Stomach (tissue), 9 donors: ENCODE results near the gene ACSL6. TPM values are rescaled to one million over a fixed set of nuclear protein-coding genes. Genes with fewer than 3 reads are reported as not detected.

ENCODE experiments used
- DNase-seq, 2 donors: peaks; one replicate each; pipeline versions ENCODE4 v3.0.0 to v3.0.0-alpha.2; 2013 to 2019
- H3K27ac ChIP-seq, 5 donors: fragments of 200-600 bp in 4 of 5; sonication (generic) in 4 of 5; one replicate each; pipeline ENCODE4 v1.5.1; 2013 to 2019; ENCODE audit warnings: mild to moderate bottlenecking in 1 of 5, moderate library complexity in 1 of 5
- H3K27me3 ChIP-seq, 3 donors: fragments of 200-600 bp; sonication (generic); one replicate each; pipeline ENCODE4 v1.5.1; 2017 to 2019; ENCODE audit warnings: mixed run types in 1 of 3
- H3K36me3 ChIP-seq, 4 donors: fragments of 200-600 bp; sonication (generic); 1 replicate in 3 of 4; 2 replicates in 1 of 4; pipeline ENCODE4 v1.5.1; 2016 to 2019
- H3K4me1 ChIP-seq, 4 donors: fragments of 200-600 bp; sonication (generic); one replicate each; pipeline ENCODE4 v1.5.1; 2016 to 2019
- H3K4me3 ChIP-seq, 4 donors: fragments of 200-600 bp; sonication (generic) in 3 of 4; one replicate each; pipeline ENCODE4 v1.5.1; 2016 to 2019; ENCODE audit warnings: mild to moderate bottlenecking in 1 of 4
- H3K9me3 ChIP-seq, 4 donors: fragments of 200-600 bp; sonication (generic); one replicate each; pipeline ENCODE4 v1.5.1; 2016 to 2019
- CTCF ChIP-seq, 7 experiments: fragments of 450-650 bp in 4 of 7; fragments of 200-600 bp in 3 of 7; sonication (generic) in 3 of 7; IDR thresholded peaks; one replicate each; pipeline ENCODE4 v1.5.1; 2016 to 2019; ENCODE audit warnings: antibody characterized with exemption in 7 of 7, control low read depth in 2 of 7, mild to moderate bottlenecking in 1 of 7
- EP300 ChIP-seq: sonication (generic); formaldehyde crosslinking; IDR thresholded peaks from one replicate; pipeline ENCODE4 v1.6.1; 2017; ENCODE audit warnings: antibody characterized with exemption
- POLR2A ChIP-seq, 4 donors: fragments of 450-650 bp; IDR thresholded peaks; one replicate each; pipeline ENCODE4 v1.6.1; 2016; ENCODE audit warnings: antibody characterized with exemption in 4 of 4, control low read depth in 2 of 4, mild to moderate bottlenecking in 1 of 4, moderate library complexity in 1 of 4
- POLR2AphosphoS5 ChIP-seq, 3 donors: sonication (generic); formaldehyde crosslinking; IDR thresholded peaks; one replicate each; pipeline ENCODE4 v1.6.1; 2016; ENCODE audit warnings: antibody characterized with exemption in 3 of 3
- WGBS, 5 donors: extraction: QIAGEN DNeasy Blood & Tissue Kit in 3 of 5; methylation state at CpG; one replicate each; pipeline versions ENCODE4 v1.1.5 to v1.1.7; 2013 to 2018; 5-methylcytosine and 5-hydroxymethylcytosine counted together
- intact Hi-C: fragments of 100-400 bp; cut with DNase I; formaldehyde crosslinking; loops from one replicate; pipeline ENCODE4 v1.15.1; 2023; ENCODE audit warnings: low total_unique reads
- polyA plus RNA-seq, 3 donors: library from polyadenylated mRNA; stranded (reverse); fragments of 200-250 nt; gene quantifications; one replicate each; pipeline ENCODE4 v1.2.3, GENCODE V29; 2013
- total RNA-seq, 5 donors: library from RNA; depleted of rRNA; stranded (reverse); fragments of >200 nt; gene quantifications; one replicate each; pipeline versions ENCODE4 v1.1.0 to v1.2.3, GENCODE V29; 2014 to 2016
- donor health status: healthy with polysubstance abuse.
- donor health status: Bipolar disorder and iron deficiency.
- donor health status: healthy.

ACSL6 gene
- total and polyA plus RNA-seq, 8 donors, result 0.19 to 7.2 (median 1.1) TPM; not detected in 2

DNA sequence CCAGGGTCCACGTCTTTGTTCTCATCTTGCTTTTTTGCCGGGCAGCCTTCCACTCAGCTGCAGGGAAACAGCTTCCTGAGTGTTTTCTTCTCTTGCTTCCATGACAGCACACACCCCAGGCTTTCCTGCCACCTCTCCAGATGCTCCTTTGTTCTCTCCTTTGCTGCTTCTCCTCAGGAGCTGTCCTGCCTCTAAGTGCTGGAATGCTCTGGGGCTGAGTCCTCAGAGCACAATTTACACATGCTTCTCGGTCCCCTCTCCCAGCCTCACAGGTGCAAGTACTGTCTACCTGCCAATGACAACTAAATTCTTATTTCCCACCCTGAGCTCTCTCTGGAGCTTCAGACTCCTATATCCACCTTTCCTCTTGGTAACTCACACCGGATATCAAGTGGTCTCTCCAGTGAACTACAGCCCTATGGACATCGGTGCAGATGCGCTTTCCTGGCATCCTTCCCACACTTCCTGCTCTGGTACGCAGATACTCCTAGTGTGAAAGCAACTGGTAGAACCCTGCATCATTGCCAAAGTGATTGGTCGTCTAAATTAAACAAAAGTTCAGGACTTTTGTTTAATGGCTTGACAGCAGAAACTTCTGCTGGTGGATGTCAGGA, 13.4 kb upstream of the ACSL6 start:
- Histone ChIP-seq H3K27ac (no peak overlapping the region), H3K9me3 (no peaks in the 10 kb centered on the region), H3K36me3 (no peaks in the 10 kb centered on the region), H3K27me3 (peaks cover 0 to 5% (median 0%) of the 10 kb centered on the region in 3 donors), H3K4me1 (no peaks in the 10 kb centered on the region), H3K4me3 (no peak overlapping the region)
- intact Hi-C loops, result no loop called here
- 63 to 78% (median 74%) methylated on average over 8 of the region's 8 CpGs for WGBS, 5 donors
- no peak for DNase-seq
- no peak for TF ChIP-seq POLR2A (IDR thresholded peaks at IDR 0.05)
- no peak for TF ChIP-seq EP300

GRCh38 chr5:132024117-132024435, 12.6 kb upstream of the ACSL6 start:
- Histone ChIP-seq H3K4me1 (no peaks in the 10 kb centered on the region), H3K9me3 (no peaks in the 10 kb centered on the region), H3K36me3 (no peaks in the 10 kb centered on the region), H3K27me3 (peaks cover 0 to 5% (median 0%) of the 10 kb centered on the region in 3 donors), H3K4me3 (no peak overlapping the region), H3K27ac (no peak overlapping the region)
- TF ChIP-seq POLR2AphosphoS5 (IDR thresholded peaks at IDR 0.05) (no peak), EP300 (no peak), POLR2A (IDR thresholded peaks at IDR 0.05) (no peak)
- DNase-seq, result no peak
- intact Hi-C loops, result no loop called here
- 64 to 77% (median 69%) methylated on average over 4 of the region's 4 CpGs for WGBS, 5 donors

DNA sequence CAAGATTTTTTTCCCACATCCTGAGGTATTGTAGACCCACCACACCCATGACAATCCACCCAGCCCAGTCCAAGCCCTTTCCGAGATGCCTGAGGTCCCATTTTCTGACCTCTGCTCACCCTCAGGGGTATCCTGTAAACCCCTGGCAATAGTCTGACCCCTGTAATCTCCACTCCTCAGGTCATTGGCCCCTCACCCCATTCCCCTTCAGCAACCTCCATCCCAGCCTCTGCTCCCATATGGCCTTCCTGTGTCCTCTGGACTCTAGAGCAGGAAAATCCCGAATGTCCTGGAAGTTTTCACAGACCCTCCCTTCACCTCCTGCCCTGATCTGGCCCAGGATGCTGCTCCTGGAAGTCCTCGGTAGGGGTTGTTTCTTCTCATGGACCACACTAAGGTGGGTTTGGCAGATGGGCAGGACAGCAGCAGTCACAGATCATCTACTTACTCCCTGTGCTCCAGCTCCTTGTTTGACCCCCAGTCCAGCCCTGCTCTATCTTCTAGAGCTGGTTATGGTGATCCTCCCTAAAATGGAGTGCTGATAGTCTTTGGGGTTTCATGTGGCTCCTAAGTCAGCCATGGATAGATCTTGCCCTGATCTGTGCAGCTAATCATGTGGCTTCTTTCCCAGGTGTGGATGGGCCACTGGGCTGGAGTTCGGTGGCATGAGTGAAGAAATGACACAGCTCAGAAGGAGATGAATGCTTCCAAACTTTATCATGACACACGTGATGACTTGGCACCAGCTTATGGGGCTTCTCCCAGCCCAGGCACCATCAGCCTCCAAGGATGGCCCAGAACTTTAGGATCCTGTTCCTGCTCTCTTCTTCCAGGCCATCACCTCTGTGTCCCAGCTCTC, 12.0 kb upstream of the ACSL6 start:
- WGBS, 5 donors, result 69 to 82% (median 72%) methylated on average over 5 of the region's 5 CpGs
- Histone ChIP-seq H3K27ac (no peak overlapping the region), H3K27me3 (peaks cover 0 to 6% (median 0%) of the 10 kb centered on the region in 3 donors), H3K4me1 (no peaks in the 10 kb centered on the region), H3K4me3 (no peak overlapping the region), H3K36me3 (no peaks in the 10 kb centered on the region), H3K9me3 (no peaks in the 10 kb centered on the region)
- TF ChIP-seq CTCF (IDR thresholded peaks at IDR 0.05), result no peak
- TF ChIP-seq POLR2A (IDR thresholded peaks at IDR 0.05), result no peak
- no peak for TF ChIP-seq EP300
- no peak for TF ChIP-seq POLR2AphosphoS5 (IDR thresholded peaks at IDR 0.05)
- no peak for DNase-seq
- intact Hi-C loops, result no loop called here

GRCh38 chr5:132022737-132023136, 11.3 kb upstream of the ACSL6 start:
- Histone ChIP-seq H3K4me1 (no peaks in the 10 kb centered on the region), H3K4me3 (no peak overlapping the region), H3K27ac (no peak overlapping the region), H3K27me3 (peaks cover 0 to 13% (median 1%) of the 10 kb centered on the region in 3 donors), H3K9me3 (no peaks in the 10 kb centered on the region), H3K36me3 (no peaks in the 10 kb centered on the region)
- no peak for DNase-seq
- 61 to 83% (median 74%) methylated on average over 2 of the region's 2 CpGs for WGBS, 5 donors
- intact Hi-C loops, result no loop called here
- TF ChIP-seq POLR2A (IDR thresholded peaks at IDR 0.05) (no peak), POLR2AphosphoS5 (IDR thresholded peaks at IDR 0.05) (no peak), CTCF (IDR thresholded peaks at IDR 0.05) (no peak), EP300 (no peak)

GRCh38 chr5:132021654-132022053, 10.2 kb upstream of the ACSL6 start:
- Histone ChIP-seq H3K4me1 (no peaks in the 10 kb centered on the region), H3K4me3 (no peak overlapping the region), H3K27ac (no peak overlapping the region), H3K9me3 (no peaks in the 10 kb centered on the region), H3K36me3 (no peaks in the 10 kb centered on the region), H3K27me3 (peaks cover 0 to 23% (median 3%) of the 10 kb centered on the region in 3 donors)
- intact Hi-C loops, result no loop called here
- DNase-seq, result no peak
- TF ChIP-seq EP300 (no peak), CTCF (IDR thresholded peaks at IDR 0.05) (no peak), POLR2AphosphoS5 (IDR thresholded peaks at IDR 0.05) (no peak), POLR2A (IDR thresholded peaks at IDR 0.05) (no peak)
- 55 to 67% (median 64%) methylated on average over 2 of the region's 2 CpGs for WGBS, 5 donors
